Measurements from ENCODE around the gene GTPBP2. TPM values are rescaled to one million over a fixed set of nuclear protein-coding genes. Genes with fewer than 3 reads are reported as not detected.
A peak's percentile ranks its signal among the peaks of the same experiment; 100 is the strongest.

GTPBP2 gene
- total RNA-seq: 64.1 TPM

DNA sequence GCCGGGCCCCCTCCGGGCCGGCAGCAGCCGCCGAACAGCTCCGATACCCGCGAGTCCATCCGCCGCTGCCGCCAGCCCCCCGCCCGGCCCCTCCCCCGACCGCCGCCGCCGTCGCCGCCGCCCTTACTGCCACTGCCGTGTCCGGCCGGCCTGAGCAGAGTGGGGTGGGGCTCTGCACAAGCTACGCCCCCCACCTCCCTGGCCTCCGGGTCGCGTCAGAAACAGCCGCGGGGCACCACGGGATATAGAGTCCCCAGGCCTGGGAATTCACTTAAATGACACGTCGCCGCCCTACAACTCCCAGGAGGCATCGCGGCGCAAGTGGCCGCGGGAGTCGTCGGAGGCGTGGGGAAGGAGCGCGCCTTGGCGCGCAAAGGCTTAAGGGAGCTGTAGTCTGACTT lies at the start of gene GTPBP2:
Gene GTPBP2, minus strand, starts transcription at position 161 of the 401 bp plus-strand sequence. Its CDS starts 102 bp downstream, at position 59.
- peak; percentile 82 to 99 (median 98) for DNase-seq (ENCODE audit: low read depth in 2 of 3, low spot score in 2 of 3)

GRCh38 chr6:43678341-43678740 lies 49.3 kb upstream of the GTPBP2 start:
- no peak for DNase-seq (ENCODE audit: low read depth in 2 of 3, low spot score in 2 of 3)

GRCh38 chr6:43677759-43678158 lies 48.7 kb upstream of the GTPBP2 start:
- DNase-seq (ENCODE audit: low read depth in 2 of 3, low spot score in 2 of 3): no peak

- no peak for DNase-seq (ENCODE audit: low read depth in 2 of 3, low spot score in 2 of 3)
These were observed 48.0 kb upstream of the GTPBP2 start for GRCh38 chr6:43676962-43677606.

DNA sequence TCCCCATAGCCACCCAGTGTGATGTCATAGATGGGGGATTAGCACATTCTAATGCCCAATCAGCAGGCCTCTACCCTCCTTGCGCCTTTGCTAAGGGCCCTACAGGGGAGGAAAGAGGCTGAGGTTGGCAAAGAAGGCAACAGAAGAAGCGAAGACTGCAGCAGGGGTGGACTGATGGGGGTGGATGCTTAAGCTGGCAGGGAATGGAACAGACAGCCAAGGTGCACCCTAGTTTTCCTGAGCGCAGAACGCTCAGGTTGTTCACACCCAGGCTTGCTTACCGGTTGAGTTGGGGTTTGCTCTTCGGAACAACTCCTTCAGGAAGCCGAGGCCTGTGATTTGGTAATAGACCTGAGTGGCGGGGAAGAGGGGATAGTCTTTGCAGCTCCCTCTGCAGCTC lies 45.9 kb upstream of the GTPBP2 start:
- no peak for DNase-seq (ENCODE audit: low read depth in 2 of 3, low spot score in 2 of 3)

- DNase-seq (ENCODE audit: low read depth in 2 of 3, low spot score in 2 of 3): no peak
These were observed 45.2 kb upstream of the GTPBP2 start for GRCh38 chr6:43674291-43674690.

GRCh38 chr6:43673444-43674084 lies 44.5 kb upstream of the GTPBP2 start:
- DNase-seq (ENCODE audit: low read depth in 2 of 3, low spot score in 2 of 3): no peak

DNA sequence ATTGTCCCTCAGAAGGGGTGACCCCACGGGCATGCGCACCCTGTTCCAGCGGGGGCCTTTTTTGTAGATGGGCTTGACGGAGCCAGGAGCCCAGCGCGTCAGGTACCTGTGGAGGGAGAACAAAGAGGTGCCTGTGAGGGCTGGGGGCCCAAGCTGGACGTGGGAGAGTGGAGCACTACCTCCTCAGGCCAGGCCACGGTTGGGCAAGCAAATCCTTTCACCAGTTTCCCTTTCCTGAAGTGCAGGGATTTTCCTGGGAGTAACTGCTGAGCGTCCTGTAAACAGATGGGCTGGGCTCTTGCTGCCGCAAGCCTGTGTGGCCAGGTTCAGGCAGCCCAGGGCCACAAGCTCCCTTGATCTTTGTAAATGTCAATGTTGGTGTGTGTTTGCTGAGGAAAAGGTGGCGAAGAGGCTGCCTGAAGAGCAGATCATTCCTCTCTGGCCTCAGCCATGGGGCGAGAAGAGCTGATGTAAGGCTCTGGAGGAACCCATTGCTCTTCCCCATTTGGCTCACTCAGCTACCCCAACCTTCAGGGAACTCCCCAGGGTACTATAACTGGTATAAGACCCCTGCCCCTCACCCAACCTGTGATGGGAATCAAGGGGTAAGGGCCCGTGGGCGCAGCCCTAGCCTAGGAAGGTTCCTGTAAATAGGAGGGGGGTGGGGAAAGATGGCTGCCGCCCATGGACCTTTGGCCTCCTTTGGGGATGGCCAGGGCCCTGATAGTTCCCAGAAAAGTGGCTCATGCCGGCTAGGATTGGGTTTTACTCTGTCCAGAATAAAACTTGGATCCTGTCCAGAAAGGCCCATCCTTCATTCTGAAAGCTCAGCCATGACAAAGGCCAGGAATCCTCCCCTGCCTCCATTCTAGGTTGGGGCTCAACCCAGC lies 43.0 kb upstream of the GTPBP2 start:
- DNase-seq (ENCODE audit: low read depth in 2 of 3, low spot score in 2 of 3): no peak

GRCh38 chr6:43671011-43671800 lies 42.1 kb upstream of the GTPBP2 start:
- DNase-seq (ENCODE audit: low read depth in 2 of 3, low spot score in 2 of 3): no peak

- DNase-seq (ENCODE audit: low read depth in 2 of 3, low spot score in 2 of 3): no peak
These were observed 41.5 kb upstream of the GTPBP2 start for GRCh38 chr6:43670623-43670986.

- DNase-seq (ENCODE audit: low read depth in 2 of 3, low spot score in 2 of 3): no peak
These were observed 41.0 kb upstream of the GTPBP2 start for GRCh38 chr6:43669922-43670622.

GRCh38 chr6:43669050-43669921 lies 40.2 kb upstream of the GTPBP2 start:
- DNase-seq (ENCODE audit: low read depth in 2 of 3, low spot score in 2 of 3): no peak

GRCh38 chr6:43668151-43669028 lies 39.3 kb upstream of the GTPBP2 start:
- peak in 2 of 3 donors; percentile 69 to 79 for DNase-seq (ENCODE audit: low read depth in 2 of 3, low spot score in 2 of 3)

DNA sequence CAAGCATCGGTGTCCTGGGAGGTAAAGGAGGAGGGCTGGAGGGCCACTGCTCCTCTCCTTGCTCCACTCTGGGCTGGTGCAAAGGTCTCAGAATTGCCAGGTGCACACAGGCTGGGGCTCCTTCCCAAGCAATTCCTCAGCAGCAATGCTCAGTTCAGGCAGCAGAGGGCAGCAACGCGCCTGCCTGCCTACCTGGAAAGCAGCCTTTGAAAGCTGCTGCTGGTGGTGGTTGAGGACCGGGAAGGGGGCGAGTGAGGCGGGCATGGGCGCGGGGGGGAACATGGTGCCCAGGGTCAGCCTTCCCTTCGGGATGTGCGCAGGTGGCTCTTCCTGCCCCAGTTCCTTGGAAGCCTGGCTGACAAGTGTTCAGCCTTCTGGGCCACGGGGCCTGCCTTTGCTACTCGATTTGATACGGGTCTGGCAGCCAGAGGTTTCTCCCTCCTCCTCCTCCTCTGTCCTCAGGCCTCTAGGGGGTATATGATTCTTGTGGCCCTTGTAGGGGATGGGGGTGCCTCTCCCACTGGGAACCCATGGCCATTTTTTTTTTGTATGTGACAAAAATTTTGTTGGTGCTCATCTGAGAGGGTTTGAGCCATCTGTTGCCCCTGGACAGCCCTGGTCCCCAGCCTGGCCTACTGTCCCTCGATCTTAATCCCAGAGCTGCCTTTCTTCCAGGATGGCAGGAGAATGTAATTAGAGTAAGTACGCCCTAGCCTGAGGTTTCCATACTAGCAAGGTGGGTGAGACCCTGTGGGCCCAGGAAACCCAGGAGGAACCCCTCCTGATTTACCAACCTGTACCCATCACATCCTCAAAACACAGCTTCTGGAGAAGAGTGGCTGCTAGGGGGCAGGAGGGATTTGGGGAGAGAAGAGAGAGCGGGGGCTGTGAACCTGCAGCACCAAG lies 38.4 kb upstream of the GTPBP2 start:
- peak; percentile 61 to 80 (median 61) for DNase-seq (ENCODE audit: low read depth in 2 of 3, low spot score in 2 of 3)

DNA sequence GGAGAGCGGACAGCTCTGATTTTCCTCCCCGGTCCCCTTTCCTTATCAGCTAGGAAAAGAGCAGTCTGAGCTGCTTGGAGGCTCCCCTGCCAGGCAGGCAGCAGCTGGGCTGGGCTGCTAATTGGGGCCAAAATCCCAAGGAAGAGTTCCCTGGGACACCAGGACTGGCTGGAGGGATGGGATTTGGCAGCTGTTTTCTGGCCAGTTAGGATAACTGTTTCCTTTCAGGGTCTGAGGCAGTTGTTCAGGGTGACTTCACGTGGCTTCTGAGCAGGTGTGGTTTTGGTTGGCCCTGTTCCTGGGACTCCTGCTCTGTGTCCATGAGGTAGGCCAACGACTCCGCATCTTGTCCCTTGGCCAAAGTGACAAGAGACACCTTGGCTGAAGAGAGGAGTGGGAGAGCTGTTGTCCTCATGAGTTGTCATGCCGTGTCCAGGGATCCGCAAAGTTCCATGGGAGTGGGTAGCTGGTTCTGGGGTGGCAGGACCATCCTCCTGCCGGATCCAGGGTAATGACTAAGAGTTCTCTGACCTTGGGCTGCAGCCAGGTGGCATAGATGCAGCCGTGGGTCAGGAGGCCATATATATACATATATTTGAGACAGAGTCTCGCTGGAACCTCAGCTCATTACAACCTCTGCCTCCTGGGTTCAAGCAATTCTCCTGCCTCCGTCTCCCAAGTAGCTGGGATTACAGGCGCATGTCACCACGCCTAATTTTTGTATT lies 37.3 kb upstream of the GTPBP2 start:
- DNase-seq (ENCODE audit: low read depth in 2 of 3, low spot score in 2 of 3): no peak

GRCh38 chr6:43665376-43665775 lies 36.3 kb upstream of the GTPBP2 start:
- no peak for DNase-seq (ENCODE audit: low read depth in 2 of 3, low spot score in 2 of 3)

All from hematopoietic multipotent progenitor cell (in vitro differentiated cells).